Activated CD8-positive, alpha-beta memory T cell treated with anti-CD3 and anti-CD28 coated beads, Interleukin-2, amount 50 U/mL, for 1 hour (primary cell): ENCODE results near the gene NRG3.
"Not testable (repeated sequence)": the region's sequence is repeated elsewhere in the genome, so short reads cannot be mapped to it uniquely, and the experiment has no call there.

Experiments
- DNase-seq: peaks from one replicate; pipeline ENCODE4 v3.0.0-alpha.2; 2020; ENCODE audit errors: extremely low read depth

Gene NRG3

DNA sequence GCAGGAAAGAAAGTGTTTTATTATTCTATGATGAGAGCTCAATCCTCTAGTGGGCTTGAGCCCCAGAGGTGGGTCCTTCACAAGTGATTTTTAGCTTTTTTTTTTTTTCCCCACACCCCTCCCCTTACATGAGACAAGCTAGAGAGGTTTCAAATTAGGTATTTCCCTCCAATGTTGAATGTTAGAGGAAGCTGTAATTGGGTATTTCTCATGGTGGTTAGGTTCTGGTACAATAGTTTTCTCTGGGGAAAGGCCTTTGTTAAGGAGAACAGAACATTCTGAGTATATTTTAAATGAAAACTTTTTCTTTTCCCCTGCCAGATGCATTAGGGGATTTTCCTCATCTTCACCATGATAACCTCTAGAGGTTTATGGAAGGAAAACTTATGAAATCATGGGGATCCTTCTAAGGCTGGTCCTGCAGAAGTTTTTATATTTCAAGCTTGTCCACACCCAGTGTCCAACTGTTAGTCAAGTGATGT lies 1039.7 kb downstream of the NRG3 start:
- DNase-seq = no peak

DNA sequence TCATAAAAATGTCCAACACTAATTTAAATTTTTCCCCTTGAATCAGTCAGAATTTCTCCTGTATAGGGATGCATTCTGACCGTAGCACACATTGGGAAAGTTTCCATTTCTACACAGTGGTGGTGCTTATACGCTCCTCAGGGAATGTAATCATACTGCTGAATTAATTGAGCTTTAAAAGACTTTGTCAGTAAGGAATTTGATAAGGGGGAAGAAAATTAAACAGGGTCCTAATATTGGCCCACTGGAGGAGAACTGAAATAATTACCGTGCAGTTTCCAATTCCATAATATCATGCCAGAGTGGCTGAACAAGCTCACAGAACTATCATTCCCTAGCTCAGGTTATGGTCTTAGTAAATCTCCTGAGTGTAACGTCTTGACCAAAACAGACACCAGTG lies 1041.9 kb downstream of the NRG3 start:
- DNase-seq = no peak

- DNase-seq = no peak
Measured at GRCh38 chr10:82918022-82918421, 1043.0 kb downstream of the NRG3 start.

- DNase-seq = no peak
Measured at GRCh38 chr10:82922046-82922445, 1047.1 kb downstream of the NRG3 start.

- DNase-seq = no peak
Measured at GRCh38 chr10:82922755-82923154, 1047.8 kb downstream of the NRG3 start.

DNA sequence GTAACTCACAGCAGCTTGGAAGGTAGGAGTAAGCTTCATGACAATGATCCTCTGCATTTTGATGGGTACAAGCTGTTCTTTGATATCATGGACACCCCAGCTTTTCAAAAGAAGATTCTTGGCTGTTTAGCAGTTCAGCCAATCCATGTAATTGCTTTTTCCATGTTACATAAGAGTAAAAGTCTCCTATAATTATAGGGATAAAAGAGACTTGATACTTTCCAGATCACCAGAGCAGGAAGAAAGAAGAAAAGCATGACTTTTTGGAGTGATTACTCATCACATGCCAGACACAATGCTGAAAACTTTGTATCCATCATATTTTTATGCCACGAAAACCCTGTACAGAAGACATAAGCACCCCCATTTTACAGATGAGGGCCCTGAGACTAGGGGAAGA lies 1049.7 kb downstream of the NRG3 start:
- DNase-seq = no peak

DNA sequence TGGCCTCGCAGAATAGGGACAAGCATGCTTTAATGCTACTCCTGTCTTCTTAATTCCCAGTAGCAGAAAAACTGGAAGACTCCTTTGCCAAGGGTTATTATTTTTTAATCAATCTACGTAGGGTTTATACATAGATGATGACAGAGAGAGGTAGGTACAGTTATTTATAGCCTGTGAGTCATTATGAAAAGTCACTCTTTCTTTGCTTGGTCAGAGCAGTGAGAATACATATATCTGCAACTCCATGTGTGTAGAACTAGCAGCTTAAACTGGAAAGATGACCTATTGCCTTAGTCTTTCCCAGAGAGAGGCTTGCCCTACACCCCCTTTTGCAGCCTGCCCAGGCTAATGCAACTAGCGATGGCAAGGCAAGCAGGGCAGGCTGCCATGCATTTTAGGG lies 1050.6 kb downstream of the NRG3 start:
- DNase-seq = no peak

DNA sequence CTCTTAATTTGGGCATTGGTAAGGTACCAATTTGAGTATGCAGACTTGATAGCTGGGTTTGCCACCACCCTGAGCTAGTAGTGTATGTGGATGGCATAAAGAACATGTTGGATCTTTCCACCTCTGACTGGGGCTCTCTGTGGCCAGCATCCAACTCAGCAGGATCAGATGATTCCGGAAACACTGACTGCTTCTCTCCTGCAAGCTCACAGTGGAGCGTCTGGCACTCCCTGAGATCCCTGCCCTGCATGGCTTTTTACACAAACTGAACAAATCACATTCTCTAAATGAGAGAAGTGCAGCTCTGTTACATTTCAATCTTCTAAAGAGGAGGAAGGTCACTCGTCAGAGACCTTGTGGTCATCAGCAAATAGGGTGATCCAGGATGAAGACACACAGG lies 1057.5 kb downstream of the NRG3 start:
- DNase-seq = no peak

- DNase-seq = no peak
Measured at GRCh38 chr10:82934429-82934828, 1059.4 kb downstream of the NRG3 start.

DNA sequence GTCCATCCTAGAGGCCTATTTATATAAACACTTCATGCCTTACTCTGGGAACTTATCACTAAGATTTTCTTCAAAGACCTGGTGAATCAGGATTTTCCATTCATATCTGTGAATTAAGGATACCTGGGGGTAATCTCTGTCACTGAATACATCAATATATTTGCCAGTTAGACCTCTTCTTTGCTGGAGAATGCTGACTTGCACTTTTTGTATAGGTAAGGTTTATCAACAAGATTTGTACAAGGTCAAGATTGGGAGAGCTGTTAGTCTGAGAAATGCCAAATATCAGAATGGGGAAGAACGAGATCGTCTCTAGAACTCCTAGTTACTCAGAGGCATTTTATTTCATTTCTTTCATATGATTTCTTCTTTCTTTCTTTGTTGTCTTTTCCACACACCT lies 1060.0 kb downstream of the NRG3 start:
- DNase-seq = no peak

DNA sequence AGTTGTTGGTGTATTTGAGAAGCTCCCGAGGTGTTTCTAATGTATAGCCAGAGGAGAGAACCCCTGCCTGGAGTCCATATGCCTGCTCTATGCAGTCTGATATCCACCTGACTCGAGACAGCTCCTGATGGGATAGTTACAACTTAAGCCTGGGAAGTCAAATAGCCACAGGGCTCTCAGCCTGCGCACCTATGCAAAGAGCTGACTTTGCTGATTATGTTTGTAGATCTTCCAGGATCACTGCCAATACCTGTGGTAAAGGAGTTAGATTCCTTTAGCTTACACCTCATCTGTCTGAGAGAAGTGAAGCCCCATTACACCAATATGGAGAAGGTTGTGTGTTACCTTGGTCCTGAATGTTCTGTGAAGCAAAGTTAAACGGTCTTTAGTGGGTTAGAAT lies 1063.3 kb downstream of the NRG3 start:
- no peak for DNase-seq

DNA sequence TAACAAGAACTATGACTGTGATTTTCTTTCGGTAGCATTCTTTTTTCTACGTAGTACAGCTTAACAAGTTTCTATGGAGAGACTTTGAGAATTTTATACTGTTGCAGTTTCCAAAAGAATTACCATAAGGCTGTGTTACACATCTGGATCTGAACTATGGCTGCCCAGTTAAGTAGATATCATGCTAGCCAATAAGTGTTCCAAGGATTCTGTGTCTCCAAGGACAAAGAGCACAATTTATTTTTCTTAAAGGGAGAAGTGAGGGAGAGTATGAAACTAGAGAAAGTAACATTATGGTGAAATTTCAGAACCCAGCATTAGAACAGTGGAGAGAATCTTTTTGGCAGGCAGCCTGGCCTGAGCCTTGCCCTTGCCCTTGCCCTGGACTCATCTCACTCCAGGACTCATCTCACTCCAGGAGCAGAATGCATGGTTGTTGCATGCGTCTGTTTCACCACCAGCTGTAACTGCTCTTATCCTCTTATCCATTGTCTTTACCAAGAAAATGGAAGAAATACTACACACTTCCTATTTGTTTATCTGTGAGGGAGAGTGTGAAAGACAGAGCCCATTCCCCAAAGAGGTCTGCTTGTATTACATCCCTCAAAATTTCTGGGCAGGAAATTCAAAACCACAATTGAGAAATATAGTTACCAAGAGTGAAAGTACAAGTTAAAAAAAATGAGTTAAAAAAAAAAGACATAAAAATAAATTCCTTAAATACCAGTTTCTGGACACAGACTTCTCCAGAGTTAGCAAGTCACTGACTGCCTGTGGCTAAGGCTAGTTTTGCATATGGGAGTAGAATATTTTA lies 1067.5 kb downstream of the NRG3 start:
- no peak for DNase-seq

DNA sequence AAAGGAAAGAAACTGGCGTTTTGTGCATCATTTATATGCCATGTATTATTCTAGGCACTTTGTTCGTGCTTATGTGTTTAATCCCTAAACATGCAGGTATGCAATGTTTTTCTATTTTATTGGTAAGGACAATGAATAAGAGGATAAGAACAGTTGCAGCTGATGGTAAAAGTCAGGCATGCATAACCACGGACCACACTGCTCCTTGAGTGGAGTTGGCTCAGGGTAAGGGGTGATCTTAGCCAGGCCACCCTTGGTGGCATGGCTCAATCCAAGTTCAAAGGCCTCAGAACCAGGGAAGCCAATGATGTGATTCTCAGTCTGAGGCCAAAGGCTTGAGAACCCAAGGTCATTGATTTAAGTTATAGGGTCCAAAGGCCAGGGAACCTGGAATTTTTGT lies 1068.1 kb downstream of the NRG3 start:
- DNase-seq = no peak

GRCh38 chr10:82949816-82950575 lies 1075.0 kb downstream of the NRG3 start:
- no peak for DNase-seq

DNA sequence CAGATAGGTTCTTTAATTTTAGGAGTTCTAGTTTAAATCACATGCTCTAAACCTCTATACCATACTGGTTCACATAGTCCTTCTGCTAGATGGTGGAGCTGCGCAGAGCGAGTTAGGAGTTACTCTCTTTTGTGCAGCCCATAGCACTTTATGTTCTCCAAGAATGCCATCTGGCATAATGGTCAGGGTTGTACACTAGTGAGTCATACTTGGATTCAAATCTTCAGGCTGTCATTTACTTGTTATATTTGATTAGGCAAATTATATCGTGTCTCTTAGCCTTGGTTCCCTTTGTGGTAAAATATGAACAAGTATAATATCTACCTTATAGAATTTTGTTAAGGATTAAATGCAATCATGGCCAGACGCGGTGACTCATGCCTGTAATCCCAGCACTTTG lies 1078.3 kb downstream of the NRG3 start:
- no peak for DNase-seq

- DNase-seq = no peak
Measured at GRCh38 chr10:82953909-82954308, 1078.9 kb downstream of the NRG3 start.

- not testable (repeated sequence) for DNase-seq
Measured at GRCh38 chr10:82960421-82961060, 1085.5 kb downstream of the NRG3 start.

DNA sequence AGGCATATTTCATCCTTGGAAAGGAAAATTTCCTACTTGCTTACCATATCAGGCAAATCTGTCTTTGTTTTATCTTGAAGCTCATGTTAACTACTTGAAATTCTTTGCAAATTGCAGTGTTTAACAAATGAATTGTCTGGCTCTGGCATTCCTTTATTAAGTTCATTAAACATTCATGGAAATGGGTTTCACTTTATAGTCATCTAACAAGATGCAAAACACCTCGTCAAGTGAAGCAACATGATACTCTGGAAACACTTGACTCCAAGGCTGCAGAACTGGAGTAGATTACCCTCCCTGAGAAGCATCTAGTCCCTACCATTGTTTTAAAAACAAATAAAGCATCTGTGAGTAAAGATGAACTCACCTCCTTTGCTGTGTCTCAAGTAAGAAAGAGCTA lies 1086.9 kb downstream of the NRG3 start:
- DNase-seq = no peak

DNA sequence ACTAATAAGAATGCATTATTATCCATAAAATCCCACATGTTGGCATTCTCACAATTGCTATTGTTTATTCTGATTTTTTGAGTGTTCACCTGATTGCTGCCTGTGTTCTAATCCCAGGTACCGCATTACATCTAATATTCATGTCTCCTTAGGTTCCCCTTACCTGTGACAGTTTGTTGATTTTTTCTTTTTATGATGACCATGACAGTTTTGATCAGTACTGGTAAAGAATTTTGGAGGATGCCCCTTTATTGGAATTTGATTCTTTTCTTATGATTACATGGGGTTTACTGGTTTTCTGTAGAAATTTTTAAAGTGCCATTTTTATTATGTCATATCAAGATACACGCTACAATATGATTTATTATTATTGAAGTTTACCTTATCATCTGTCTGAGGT lies 1091.1 kb downstream of the NRG3 start:
- DNase-seq = no peak

DNA sequence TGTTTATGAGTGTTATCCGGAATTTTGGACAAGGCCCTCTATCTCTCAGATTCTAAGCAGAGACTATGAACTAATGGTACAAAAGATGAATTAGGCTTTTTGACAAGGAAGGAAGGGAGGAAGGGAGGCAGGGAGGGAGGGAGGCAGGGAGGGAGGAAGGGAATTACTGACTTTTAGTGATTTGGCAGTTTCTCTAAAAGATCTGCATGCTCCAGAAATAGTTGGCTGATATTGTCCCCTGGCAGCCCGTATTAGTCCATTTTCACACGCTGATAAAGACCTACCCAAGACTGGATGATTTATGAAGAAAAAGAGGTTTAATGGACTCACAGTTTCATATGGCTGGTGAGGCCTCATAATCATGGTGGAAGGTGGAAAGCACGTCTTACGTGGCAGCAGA lies 1093.5 kb downstream of the NRG3 start:
- DNase-seq = no peak

- DNase-seq = no peak
Measured at GRCh38 chr10:82969405-82969804, 1094.4 kb downstream of the NRG3 start.

- DNase-seq = no peak
Measured at GRCh38 chr10:82980321-82980720, 1105.3 kb downstream of the NRG3 start.
